Measurements from ENCODE around the gene THRB. TPM values are rescaled to one million over a fixed set of nuclear protein-coding genes. Genes with fewer than 3 reads are reported as not detected.

The THRB gene
- total and polyA plus RNA-seq, 2 donors (not counting 3 experiments of a cell fraction or from before 2014, with no cell fraction given): 0.06 TPM; not detected in 1

DNA sequence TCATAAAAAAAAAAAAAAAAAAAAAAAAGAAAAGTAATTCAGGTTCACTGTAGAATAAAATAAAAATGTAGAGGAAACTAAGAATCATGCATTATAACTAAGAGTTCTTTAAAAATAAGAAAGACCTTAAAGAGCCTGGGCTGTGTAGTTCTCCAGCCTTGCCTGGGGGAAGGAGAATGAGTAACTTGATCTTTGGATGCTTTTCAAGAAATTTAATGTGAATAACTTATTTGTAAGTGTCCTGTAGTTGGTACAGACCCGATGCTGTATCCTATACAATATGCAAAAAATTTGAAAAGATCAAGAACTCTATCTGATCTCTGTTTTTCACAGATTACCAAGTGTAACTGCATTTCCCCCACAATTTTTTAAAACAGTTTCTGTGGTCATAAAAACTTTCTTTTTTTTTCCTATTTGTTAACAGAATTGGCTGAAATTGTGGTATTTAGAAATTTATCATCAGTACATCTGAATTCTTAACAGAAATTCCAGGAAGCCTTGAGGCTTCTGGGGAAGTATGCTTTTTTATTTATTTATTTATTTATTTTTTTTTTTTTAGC, 195.3 kb downstream of the THRB start:
- Histone ChIP-seq H4K20me1 (replicated peaks; ENCODE audit: control insufficient read depth, extremely low read depth, insufficient read depth, low read length) (no peaks in the 10 kb centered on the region), H3K9ac (replicated peaks; ENCODE audit: extremely low read depth, insufficient read depth, low read length) (no peak overlapping the region), H3K9me3 (replicated peaks; ENCODE audit: control insufficient read depth, insufficient read depth, low read length) (no peaks in the 10 kb centered on the region), H3K27me3 (ENCODE audit: control insufficient read depth in 2 of 2, insufficient read depth in 2 of 2, low read length in 2 of 2) (no peaks in the 10 kb centered on the region), H3K27ac (ENCODE audit: insufficient read depth, low read depth, low read length) (no peak overlapping the region), H3K4me3 (replicated peaks in 1 of 3; ENCODE audit: insufficient read depth in 1 of 3, low read depth in 1 of 3, low read length in 3 of 3) (no peak overlapping the region), H3K79me2 (ENCODE audit: control insufficient read depth, insufficient read depth, low read length) (no peaks in the 10 kb centered on the region), H3K9me1 (replicated peaks; ENCODE audit: control insufficient read depth, extremely low read depth, insufficient read depth, low read length) (no peaks in the 10 kb centered on the region), H3K4me1 (ENCODE audit: control insufficient read depth, extremely low read depth, insufficient read depth, low read length) (no peaks in the 10 kb centered on the region), H2AFZ (ENCODE audit: low read depth, low read length) (no peak overlapping the region), H3K4me2 (ENCODE audit: insufficient read depth, low read length) (no peak overlapping the region), H3K36me3 (ENCODE audit: control insufficient read depth in 2 of 2, extremely low read depth in 1 of 2, insufficient read depth in 2 of 2, low read length in 2 of 2) (no peaks in the 10 kb centered on the region)
- TF ChIP-seq EZH2 (IDR thresholded peaks at IDR 0.05; ENCODE audit: borderline replicate concordance, low read depth, low read length, severe bottlenecking): no peak
- FAIRE-seq: no peak
- CTCF ChIA-PET: no interaction called here
- intact Hi-C loops (cut with micrococcal nuclease) (no loop called here), dilution Hi-C loops (cut with MboI; ENCODE audit: extremely low pct_ligation_motif_present, low sequenced_read_pairs) (no loop called here)
- BruUV-seq (replicated peaks): no TSS peak
- DNase-seq (ENCODE audit: low read depth, low spot score): no peak
- POLR2A ChIA-PET: no interaction called here

GRCh38 chr3:24296441-24297205, 198.0 kb downstream of the THRB start:
- no peaks in the 10 kb centered on the region for H3K27me3 ChIP-seq (ENCODE audit: control insufficient read depth in 2 of 2, insufficient read depth in 2 of 2, low read length in 2 of 2)
- H3K79me2 ChIP-seq (ENCODE audit: control insufficient read depth, insufficient read depth, low read length): no peaks in the 10 kb centered on the region
- POLR2A ChIA-PET: no interaction called here
- H4K20me1 ChIP-seq (replicated peaks; ENCODE audit: control insufficient read depth, extremely low read depth, insufficient read depth, low read length): no peaks in the 10 kb centered on the region
- H3K4me3 ChIP-seq (replicated peaks in 1 of 3; ENCODE audit: insufficient read depth in 1 of 3, low read depth in 1 of 3, low read length in 3 of 3): no peak overlapping the region
- H3K27ac ChIP-seq (ENCODE audit: insufficient read depth, low read depth, low read length): no peak overlapping the region
- no peak overlapping the region for H3K9ac ChIP-seq (replicated peaks; ENCODE audit: extremely low read depth, insufficient read depth, low read length)
- no peak for DNase-seq (ENCODE audit: low read depth, low spot score)
- CTCF ChIA-PET: no interaction called here
- H3K36me3 ChIP-seq (ENCODE audit: control insufficient read depth in 2 of 2, extremely low read depth in 1 of 2, insufficient read depth in 2 of 2, low read length in 2 of 2): no peaks in the 10 kb centered on the region
- dilution Hi-C loops (cut with MboI; ENCODE audit: extremely low pct_ligation_motif_present, low sequenced_read_pairs) (no loop called here), intact Hi-C loops (cut with micrococcal nuclease) (no loop called here)
- no peak for FAIRE-seq
- H3K4me2 ChIP-seq (ENCODE audit: insufficient read depth, low read length): no peak overlapping the region
- H2AFZ ChIP-seq (ENCODE audit: low read depth, low read length): no peak overlapping the region
- no peaks in the 10 kb centered on the region for H3K4me1 ChIP-seq (ENCODE audit: control insufficient read depth, extremely low read depth, insufficient read depth, low read length)
- no TSS peak for BruUV-seq (replicated peaks)
- TF ChIP-seq JUN (IDR thresholded peaks at IDR 0.05; ENCODE audit: borderline replicate concordance, insufficient read depth, insufficient read length, low read depth) (no peak), GATA2 (IDR thresholded peaks at IDR 0.05; ENCODE audit: insufficient read depth, insufficient read length, low read depth, low read length) (no peak)
- no peaks in the 10 kb centered on the region for H3K9me3 ChIP-seq (replicated peaks; ENCODE audit: control insufficient read depth, insufficient read depth, low read length)
- no peaks in the 10 kb centered on the region for H3K9me1 ChIP-seq (replicated peaks; ENCODE audit: control insufficient read depth, extremely low read depth, insufficient read depth, low read length)

All from endothelial cell of umbilical vein (primary cell).